ENCODE measurements around the gene SGO2. TPM values are rescaled to one million over a fixed set of nuclear protein-coding genes. Genes with fewer than 3 reads are reported as not detected.

Gene SGO2
- total and polyA plus RNA-seq, 2 of the 13 experiments (the other 11 are each of a cell fraction or from before 2014, with no cell fraction given) = 5.1 to 16.2 TPM

DNA sequence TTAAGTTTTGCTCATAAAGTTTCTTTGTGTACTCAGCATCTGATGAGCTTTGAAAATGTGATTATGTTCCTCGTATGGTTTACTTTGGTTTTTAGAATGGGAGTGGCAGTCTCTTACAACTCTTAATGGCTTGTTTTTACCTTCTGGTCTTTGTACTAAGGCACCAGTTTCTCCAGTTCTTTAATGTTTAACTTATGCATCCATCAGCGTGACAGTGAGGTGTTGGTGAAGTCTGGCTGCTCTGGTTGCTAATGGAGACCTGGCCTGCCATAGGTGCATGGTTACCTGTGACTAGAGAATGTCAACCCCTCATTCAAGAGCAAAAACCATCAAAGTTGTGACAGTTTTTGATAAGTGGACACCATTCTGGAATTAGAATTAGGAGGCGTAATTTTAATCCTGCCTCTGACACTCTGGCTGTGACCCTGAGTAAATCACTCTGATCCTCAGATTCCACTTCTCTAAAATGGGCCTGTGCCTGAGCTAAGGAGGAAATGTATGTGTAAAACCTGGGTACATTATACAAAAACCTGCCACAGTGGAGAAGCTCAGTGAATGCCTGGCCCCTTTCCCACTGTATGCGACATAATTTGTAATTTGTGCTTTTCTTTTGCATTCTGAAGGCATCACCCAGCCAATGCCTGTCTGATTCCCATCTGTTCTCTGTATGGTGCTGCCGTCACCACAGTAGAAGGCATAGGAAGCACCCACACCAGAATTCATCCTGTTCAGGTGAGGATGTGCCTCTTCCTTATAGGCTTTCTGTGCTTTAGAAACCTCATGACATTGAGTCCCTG is 71.0 kb downstream of the SGO2 start (continued):
- TF ChIP-seq ZNF264 (CRISPR knock-in tag; IDR thresholded peaks at IDR 0.05) (no peak), PHF21A (CRISPR knock-in tag; IDR thresholded peaks at IDR 0.05) (no peak), ELF4 (CRISPR knock-in tag; IDR thresholded peaks at IDR 0.05; ENCODE audit: borderline replicate concordance) (no peak), FOXJ3 (CRISPR knock-in tag; IDR thresholded peaks at IDR 0.05; ENCODE audit: borderline replicate concordance) (peak; percentile 23; the same call in 1 of the 2 replicates), HOMEZ (CRISPR knock-in tag; IDR thresholded peaks at IDR 0.05; ENCODE audit: low read depth) (no peak), TBX3 (IDR thresholded peaks at IDR 0.05; ENCODE audit: borderline replicate concordance) (no peak), ZNF558 (CRISPR knock-in tag; IDR thresholded peaks at IDR 0.05; ENCODE audit: borderline replicate concordance) (no peak), FOXA1 (IDR thresholded peaks at IDR 0.05) (no peak), FOXA1 (CRISPR knock-in tag; IDR thresholded peaks at IDR 0.05) (no peak), ZNF501 (CRISPR knock-in tag; IDR thresholded peaks at IDR 0.05) (no peak), CHD2 (IDR thresholded peaks at IDR 0.05; ENCODE audit: low read depth, low read length) (no peak), NCOA5 (CRISPR knock-in tag; IDR thresholded peaks at IDR 0.05) (no peak), ISX (CRISPR knock-in tag; conservative IDR thresholded peaks at IDR 0.05) (no peak), ZMAT3 (CRISPR knock-in tag; conservative IDR thresholded peaks at IDR 0.05) (no peak), ADNP (CRISPR knock-in tag; IDR thresholded peaks at IDR 0.05) (no peak), CAMTA2 (CRISPR knock-in tag; IDR thresholded peaks at IDR 0.05; ENCODE audit: borderline replicate concordance) (no peak), ZNF205 (CRISPR knock-in tag; IDR thresholded peaks at IDR 0.05) (no peak), ZMYM3 (CRISPR knock-in tag; IDR thresholded peaks at IDR 0.05) (peak; percentile 45; the same call in 1 of the 2 replicates), ZNF614 (CRISPR knock-in tag; IDR thresholded peaks at IDR 0.05; ENCODE audit: borderline replicate concordance) (no peak), ZNF850 (CRISPR knock-in tag; conservative IDR thresholded peaks at IDR 0.05) (no peak), ZBTB10 (CRISPR knock-in tag; IDR thresholded peaks at IDR 0.05; ENCODE audit: borderline replicate concordance) (no peak)
- TF ChIP-seq, protein P1, sequence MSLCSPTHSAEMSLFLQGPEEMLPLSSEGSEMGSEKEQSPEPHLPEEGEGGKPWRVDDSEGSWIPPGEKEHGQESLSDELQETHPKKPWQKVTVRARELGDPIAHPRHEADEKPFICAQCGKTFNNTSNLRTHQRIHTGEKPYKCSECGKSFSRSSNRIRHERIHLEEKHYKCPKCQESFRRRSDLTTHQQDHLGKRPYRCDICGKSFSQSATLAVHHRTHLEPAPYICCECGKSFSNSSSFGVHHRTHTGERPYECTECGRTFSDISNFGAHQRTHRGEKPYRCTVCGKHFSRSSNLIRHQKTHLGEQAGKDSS (CRISPR knock-in tag; IDR thresholded peaks at IDR 0.05; ENCODE audit: borderline replicate concordance, low read depth) = no peak
- TF ChIP-seq, protein P2, sequence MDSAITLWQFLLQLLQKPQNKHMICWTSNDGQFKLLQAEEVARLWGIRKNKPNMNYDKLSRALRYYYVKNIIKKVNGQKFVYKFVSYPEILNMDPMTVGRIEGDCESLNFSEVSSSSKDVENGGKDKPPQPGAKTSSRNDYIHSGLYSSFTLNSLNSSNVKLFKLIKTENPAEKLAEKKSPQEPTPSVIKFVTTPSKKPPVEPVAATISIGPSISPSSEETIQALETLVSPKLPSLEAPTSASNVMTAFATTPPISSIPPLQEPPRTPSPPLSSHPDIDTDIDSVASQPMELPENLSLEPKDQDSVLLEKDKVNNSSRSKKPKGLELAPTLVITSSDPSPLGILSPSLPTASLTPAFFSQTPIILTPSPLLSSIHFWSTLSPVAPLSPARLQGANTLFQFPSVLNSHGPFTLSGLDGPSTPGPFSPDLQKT (CRISPR knock-in tag; IDR thresholded peaks at IDR 0.05; ENCODE audit: borderline replicate concordance) = no peak

Measured in HepG2 (cell line).